Transverse colon (tissue), 4 donors: ENCODE measurements around the gene NCOA3.

ENCODE experiments used
- POLR2A ChIP-seq: fragments of 450-650 bp; IDR thresholded peaks from one replicate; pipeline ENCODE4 v1.6.1; 2016; ENCODE audit warnings: antibody characterized with exemption, mild to moderate bottlenecking, moderate library complexity
- POLR2AphosphoS5 ChIP-seq, 3 donors: sonication (generic); formaldehyde crosslinking; IDR thresholded peaks; one replicate each; pipeline ENCODE4 v1.6.1; 2016; ENCODE audit warnings: antibody characterized with exemption in 3 of 3
- TF ChIP-seq, protein P1 (sequence below), 5 experiments: fragments of 200-600 bp in 3 of 5; fragments of 450-650 bp in 2 of 5; sonication (generic) in 3 of 5; IDR thresholded peaks; 1 replicate in 2 of 5; 2 replicates in 3 of 5; pipeline ENCODE4 v1.5.1; 2016 to 2017; ENCODE audit warnings: antibody characterized with exemption in 5 of 5, inconsistent platforms in 3 of 5, mild to moderate bottlenecking in 2 of 5, moderate library complexity in 1 of 5

DNA sequence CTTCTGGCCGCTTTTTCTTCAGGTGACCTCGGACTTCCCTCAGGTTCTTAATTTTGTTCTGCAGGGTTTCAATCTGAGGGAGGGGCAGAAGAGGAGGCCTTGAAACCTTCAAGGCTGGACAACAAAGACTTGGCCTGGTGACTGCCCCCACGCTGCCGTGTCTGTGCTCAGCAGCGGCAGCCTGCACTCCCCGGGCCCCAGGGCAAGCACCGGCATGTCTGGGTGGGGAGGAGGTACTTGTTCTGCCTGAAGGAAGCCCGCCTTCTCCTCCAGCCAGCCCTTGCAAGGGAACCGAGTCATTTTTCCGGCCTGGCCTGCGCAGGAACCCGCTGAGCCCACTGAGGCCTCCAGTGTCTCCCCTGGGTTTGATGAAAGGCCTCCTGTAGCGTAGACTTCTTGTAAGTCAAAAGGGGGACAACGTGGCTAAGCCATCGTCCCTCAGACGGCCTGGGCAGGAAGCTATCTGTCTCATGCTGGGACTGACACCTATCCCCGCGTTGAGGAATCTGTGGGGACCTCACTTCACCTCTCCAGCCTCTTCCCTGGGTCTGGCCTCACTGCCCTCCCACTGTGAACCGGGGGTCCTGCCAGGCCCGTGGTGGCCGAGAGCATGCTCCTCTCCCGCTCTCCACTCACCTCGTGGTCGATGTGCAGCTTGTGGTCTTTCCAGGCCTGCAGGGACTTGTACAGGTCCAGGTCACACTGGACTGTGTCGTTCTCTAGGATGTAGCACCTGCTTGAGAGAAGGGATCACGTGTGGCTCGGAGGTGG, 163.7 kb downstream of the NCOA3 start:
- TF ChIP-seq POLR2AphosphoS5 (IDR thresholded peaks at IDR 0.05): no peak
- TF ChIP-seq, protein P1, sequence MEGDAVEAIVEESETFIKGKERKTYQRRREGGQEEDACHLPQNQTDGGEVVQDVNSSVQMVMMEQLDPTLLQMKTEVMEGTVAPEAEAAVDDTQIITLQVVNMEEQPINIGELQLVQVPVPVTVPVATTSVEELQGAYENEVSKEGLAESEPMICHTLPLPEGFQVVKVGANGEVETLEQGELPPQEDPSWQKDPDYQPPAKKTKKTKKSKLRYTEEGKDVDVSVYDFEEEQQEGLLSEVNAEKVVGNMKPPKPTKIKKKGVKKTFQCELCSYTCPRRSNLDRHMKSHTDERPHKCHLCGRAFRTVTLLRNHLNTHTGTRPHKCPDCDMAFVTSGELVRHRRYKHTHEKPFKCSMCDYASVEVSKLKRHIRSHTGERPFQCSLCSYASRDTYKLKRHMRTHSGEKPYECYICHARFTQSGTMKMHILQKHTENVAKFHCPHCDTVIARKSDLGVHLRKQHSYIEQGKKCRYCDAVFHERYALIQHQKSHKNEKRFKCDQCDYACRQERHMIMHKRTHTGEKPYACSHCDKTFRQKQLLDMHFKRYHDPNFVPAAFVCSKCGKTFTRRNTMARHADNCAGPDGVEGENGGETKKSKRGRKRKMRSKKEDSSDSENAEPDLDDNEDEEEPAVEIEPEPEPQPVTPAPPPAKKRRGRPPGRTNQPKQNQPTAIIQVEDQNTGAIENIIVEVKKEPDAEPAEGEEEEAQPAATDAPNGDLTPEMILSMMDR (IDR thresholded peaks at IDR 0.05): no peak
- no peak for TF ChIP-seq POLR2A
